GM23248 (cell line): ENCODE data around the gene PRR12.

ENCODE experiments used
- EZH2 ChIP-seq: fragments of 200-600 bp; sonication (generic); IDR thresholded peaks from 2 replicates; pipeline ENCODE4 v1.6.1; 2018; ENCODE audit warnings: antibody characterized with exemption, mild to moderate bottlenecking; ENCODE audit not compliant: insufficient read depth, poor library complexity, severe bottlenecking
- EZH2phosphoT487 ChIP-seq: fragments of 200-600 bp; sonication (generic); IDR thresholded peaks from 2 replicates; pipeline ENCODE4 v1.6.1; 2018; ENCODE audit warnings: antibody characterized with exemption, moderate library complexity, mild to moderate bottlenecking, low read depth; ENCODE audit not compliant: insufficient read depth

DNA sequence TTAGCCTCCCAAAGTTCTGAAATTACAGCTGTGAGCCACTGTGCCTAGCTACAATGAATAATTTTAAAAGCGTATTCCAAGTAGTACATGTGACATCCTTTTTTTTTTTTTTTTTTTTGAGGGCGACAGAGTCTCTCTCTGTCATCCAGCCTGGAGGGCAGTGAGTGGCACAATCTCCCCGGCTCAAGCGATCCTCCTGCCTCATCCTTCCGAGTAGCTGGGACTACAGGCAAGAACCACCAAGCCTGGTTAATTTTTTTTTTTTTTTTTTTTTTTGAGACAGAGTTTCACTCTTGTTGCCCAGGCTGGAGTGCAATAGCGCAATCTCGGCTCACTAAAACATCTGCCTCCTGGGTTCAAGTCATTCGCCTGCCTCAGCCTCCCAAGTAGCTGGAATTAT is 3.8 kb upstream of the PRR12 start:
- TF ChIP-seq EZH2 (no peak), EZH2phosphoT487 (no peak)
